Measurements from ENCODE around the gene RPRD1A. TPM values are rescaled to one million over a fixed set of nuclear protein-coding genes. Genes with fewer than 3 reads are reported as not detected.

RPRD1A gene
- total RNA-seq, 1 donor from 2014 or later = 44.7 TPM

DNA sequence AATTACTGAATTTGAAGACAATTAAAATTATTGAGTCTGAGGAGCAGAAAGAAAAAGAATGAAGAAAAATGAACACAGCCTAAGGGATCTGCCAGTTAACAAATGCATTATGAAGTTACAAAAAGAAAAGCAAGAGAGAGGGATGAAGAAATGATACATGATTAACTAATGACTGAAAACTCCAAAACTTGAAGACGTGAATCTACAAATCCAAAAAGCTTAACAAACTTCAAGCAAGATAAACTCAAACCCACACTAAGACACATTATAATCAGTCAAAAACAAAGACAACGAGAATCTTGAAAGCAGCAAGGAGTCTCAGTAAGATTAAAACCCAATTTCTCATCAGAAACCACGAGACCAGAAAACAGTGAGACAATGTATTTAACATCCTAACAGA is 15.6 kb downstream of the RPRD1A start:
- Histone ChIP-seq H3K27me3 (no peaks in the 10 kb centered on the region), H3K36me3 (no peaks in the 10 kb centered on the region), H3K4me3 (no peak overlapping the region), H3K4me1 (no peaks in the 10 kb centered on the region), H3K9me3 (no peaks in the 10 kb centered on the region), H3K27ac (no peak overlapping the region)
- DNase-seq (ENCODE audit: extremely low spot score in 2 of 2) = no peak
- TF ChIP-seq, protein P1, sequence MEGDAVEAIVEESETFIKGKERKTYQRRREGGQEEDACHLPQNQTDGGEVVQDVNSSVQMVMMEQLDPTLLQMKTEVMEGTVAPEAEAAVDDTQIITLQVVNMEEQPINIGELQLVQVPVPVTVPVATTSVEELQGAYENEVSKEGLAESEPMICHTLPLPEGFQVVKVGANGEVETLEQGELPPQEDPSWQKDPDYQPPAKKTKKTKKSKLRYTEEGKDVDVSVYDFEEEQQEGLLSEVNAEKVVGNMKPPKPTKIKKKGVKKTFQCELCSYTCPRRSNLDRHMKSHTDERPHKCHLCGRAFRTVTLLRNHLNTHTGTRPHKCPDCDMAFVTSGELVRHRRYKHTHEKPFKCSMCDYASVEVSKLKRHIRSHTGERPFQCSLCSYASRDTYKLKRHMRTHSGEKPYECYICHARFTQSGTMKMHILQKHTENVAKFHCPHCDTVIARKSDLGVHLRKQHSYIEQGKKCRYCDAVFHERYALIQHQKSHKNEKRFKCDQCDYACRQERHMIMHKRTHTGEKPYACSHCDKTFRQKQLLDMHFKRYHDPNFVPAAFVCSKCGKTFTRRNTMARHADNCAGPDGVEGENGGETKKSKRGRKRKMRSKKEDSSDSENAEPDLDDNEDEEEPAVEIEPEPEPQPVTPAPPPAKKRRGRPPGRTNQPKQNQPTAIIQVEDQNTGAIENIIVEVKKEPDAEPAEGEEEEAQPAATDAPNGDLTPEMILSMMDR (IDR thresholded peaks at IDR 0.05) = no peak
- no peak for TF ChIP-seq POLR2AphosphoS5 (IDR thresholded peaks at IDR 0.05; ENCODE audit: insufficient read depth in 1 of 2, low read depth in 1 of 2)
- intact Hi-C loops (cut with DNase I) = no loop called here

DNA sequence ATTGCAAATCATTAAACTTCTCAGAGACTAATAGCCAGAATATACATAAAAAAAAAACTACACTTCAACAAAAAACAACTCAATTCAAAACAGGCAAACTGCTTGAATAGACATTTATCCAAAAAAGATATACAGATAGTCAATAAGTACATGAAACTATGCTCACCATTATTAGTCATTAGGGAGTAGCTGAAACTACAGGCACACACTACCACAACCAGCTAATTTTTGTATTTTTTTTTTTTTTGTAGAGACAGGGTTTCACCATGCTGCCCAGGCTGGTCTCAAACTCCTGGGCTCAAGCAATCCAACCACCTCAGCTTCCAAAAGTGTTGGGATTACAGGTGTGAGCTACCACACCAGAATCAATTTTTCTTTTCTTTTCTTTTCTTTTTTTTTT is 16.9 kb downstream of the RPRD1A start:
- no peak for DNase-seq (ENCODE audit: extremely low spot score in 2 of 2)
- H3K36me3 ChIP-seq = no peaks in the 10 kb centered on the region
- intact Hi-C loops (cut with DNase I) = no loop called here
- H3K9me3 ChIP-seq = no peaks in the 10 kb centered on the region
- no peaks in the 10 kb centered on the region for H3K27me3 ChIP-seq
- TF ChIP-seq POLR2A (IDR thresholded peaks at IDR 0.05) = no peak
- TF ChIP-seq, protein P1 (IDR thresholded peaks at IDR 0.05) = no peak
- TF ChIP-seq POLR2AphosphoS5 (IDR thresholded peaks at IDR 0.05; ENCODE audit: insufficient read depth in 1 of 2, low read depth in 1 of 2) = no peak
- H3K27ac ChIP-seq = no peak overlapping the region
- H3K4me1 ChIP-seq = peaks cover under 1% of the 10 kb centered on the region
- H3K4me3 ChIP-seq = no peak overlapping the region

DNA sequence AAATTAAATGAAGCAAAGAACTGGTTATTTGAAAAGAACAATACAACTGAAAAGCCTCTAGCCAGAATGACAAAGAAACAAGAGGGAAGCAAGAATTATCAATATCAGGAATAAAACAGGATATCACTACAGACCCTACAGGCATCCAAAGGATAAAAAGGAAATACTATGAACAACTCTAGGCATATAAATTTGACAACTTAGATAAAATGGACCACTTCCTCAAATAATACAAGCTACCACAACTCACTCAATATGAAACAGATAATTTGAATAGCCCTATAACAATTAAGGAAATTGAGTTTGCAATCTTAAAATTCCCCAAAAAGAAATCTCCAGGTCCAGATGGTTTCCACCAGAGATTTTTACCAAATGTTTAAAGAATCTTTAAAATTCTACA is 19.8 kb downstream of the RPRD1A start:
- H3K27me3 ChIP-seq = no peaks in the 10 kb centered on the region
- DNase-seq (ENCODE audit: extremely low spot score in 2 of 2) = no peak
- TF ChIP-seq, protein P1 (IDR thresholded peaks at IDR 0.05) = no peak
- no peak for TF ChIP-seq POLR2AphosphoS5 (IDR thresholded peaks at IDR 0.05; ENCODE audit: insufficient read depth in 1 of 2, low read depth in 1 of 2)
- no peak for TF ChIP-seq POLR2A (IDR thresholded peaks at IDR 0.05)
- intact Hi-C loops (cut with DNase I) = no loop called here
- H3K27ac ChIP-seq = no peak overlapping the region
- no peaks in the 10 kb centered on the region for H3K36me3 ChIP-seq
- no peaks in the 10 kb centered on the region for H3K9me3 ChIP-seq
- peaks cover 11% of the 10 kb centered on the region for H3K4me1 ChIP-seq
- no peak overlapping the region for H3K4me3 ChIP-seq

DNA sequence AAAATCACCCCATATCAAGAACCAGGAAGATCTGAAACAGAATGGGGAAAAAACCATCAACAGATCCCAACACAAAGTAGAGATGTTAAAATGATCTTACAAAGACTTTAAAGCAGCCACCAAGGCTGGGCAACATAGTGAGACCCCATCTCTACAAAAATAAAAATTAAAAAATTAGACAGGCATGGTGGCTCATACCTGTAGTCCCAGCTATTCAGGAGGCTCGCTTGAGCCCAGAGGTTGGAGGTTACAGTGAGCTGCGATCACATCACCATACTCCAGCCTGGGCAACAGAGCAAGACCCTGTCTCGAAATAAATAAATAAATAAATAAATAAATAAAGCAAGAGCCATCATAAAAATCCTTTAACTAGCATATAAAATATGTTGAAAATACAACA is 20.5 kb downstream of the RPRD1A start:
- intact Hi-C loops (cut with DNase I) = no loop called here
- Histone ChIP-seq H3K9me3 (no peaks in the 10 kb centered on the region), H3K4me1 (peaks cover 16% of the 10 kb centered on the region), H3K36me3 (no peaks in the 10 kb centered on the region), H3K27me3 (no peaks in the 10 kb centered on the region), H3K4me3 (no peak overlapping the region), H3K27ac (no peak overlapping the region)
- no peak for DNase-seq (ENCODE audit: extremely low spot score in 2 of 2)
- no peak for TF ChIP-seq POLR2AphosphoS5 (IDR thresholded peaks at IDR 0.05; ENCODE audit: insufficient read depth in 1 of 2, low read depth in 1 of 2)
- TF ChIP-seq, protein P1 (IDR thresholded peaks at IDR 0.05) = no peak
- TF ChIP-seq POLR2A (IDR thresholded peaks at IDR 0.05) = no peak

DNA sequence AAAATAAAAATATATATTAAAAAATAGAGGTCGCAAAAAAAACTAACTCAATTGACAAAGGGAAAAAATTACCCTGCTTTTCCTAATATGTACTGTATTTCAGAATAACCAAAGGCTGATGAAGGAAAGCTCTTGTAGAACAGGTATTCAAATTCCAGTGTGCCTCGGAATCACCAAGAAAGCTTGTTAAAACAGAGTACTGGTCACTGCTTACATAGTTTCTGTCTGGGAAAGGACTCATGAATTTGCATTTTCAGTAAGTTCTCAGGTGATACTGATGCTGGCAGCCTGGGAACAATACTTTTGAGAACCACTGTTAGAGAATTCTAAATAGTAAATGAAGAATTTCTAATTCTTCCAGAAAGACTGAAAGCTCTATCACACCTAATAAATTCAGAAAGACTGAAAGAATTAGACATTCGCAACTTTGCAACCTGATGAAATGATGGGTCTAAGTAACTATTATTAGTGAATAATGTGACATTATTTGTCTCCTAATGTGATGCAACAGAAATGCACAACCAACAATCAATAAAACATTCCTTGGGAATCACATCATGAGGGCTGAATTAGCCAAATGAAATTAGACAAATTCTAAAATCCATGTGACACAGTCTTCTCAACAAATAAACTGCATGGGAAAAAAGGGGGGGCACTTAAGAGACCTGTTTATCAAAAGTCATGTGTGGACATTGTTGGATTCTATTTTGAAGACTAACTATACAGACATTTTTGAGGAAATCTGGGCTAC is 21.9 kb downstream of the RPRD1A start:
- no peaks in the 10 kb centered on the region for H3K27me3 ChIP-seq
- H3K36me3 ChIP-seq = no peaks in the 10 kb centered on the region
- intact Hi-C loops (cut with DNase I) = no loop called here
- no peak for DNase-seq (ENCODE audit: extremely low spot score in 2 of 2)
- TF ChIP-seq POLR2A (IDR thresholded peaks at IDR 0.05) = no peak
- TF ChIP-seq POLR2AphosphoS5 (IDR thresholded peaks at IDR 0.05; ENCODE audit: insufficient read depth in 1 of 2, low read depth in 1 of 2) = no peak
- TF ChIP-seq, protein P1 (IDR thresholded peaks at IDR 0.05) = no peak
- no peaks in the 10 kb centered on the region for H3K9me3 ChIP-seq
- no peak overlapping the region for H3K27ac ChIP-seq
- no peak overlapping the region for H3K4me3 ChIP-seq
- peaks cover 23% of the 10 kb centered on the region for H3K4me1 ChIP-seq

Measured in vagina (tissue), 2 donors.